ENCODE measurements around the gene CSNK1A1.
"Not testable (repeated sequence)": the region's sequence is repeated elsewhere in the genome, so short reads cannot be mapped to it uniquely, and the experiment has no call there.

Gene CSNK1A1

GRCh38 chr5:149537374-149537975 is 13.8 kb downstream of the CSNK1A1 start:
- Histone ChIP-seq H3K9me2 (replicated peaks; ENCODE audit: low read depth, low read length) (no peaks in the 10 kb centered on the region), H3K9ac (ENCODE audit: low read depth, low read length, poor library complexity, severe bottlenecking) (no peak overlapping the region), H3K79me2 (ENCODE audit: insufficient read depth, low read length) (peaks cover 98% of the 10 kb centered on the region), H3K4me3 (ENCODE audit: low read length, poor library complexity, severe bottlenecking) (no peak overlapping the region), H2AFZ (ENCODE audit: low read length) (no peak overlapping the region), H3F3A (ENCODE audit: low read depth) (no peaks in the 10 kb centered on the region), H3K4me2 (ENCODE audit: low read depth, low read length, poor library complexity, severe bottlenecking) (peak overlapping the region; percentile 6), H4K20me1 (ENCODE audit: insufficient read depth, low read length, poor library complexity, severe bottlenecking) (peaks cover 94% of the 10 kb centered on the region), H3K9me3 (ENCODE audit: insufficient read depth, low read depth, low read length) (no peaks in the 10 kb centered on the region), H3K36me3 (ENCODE audit: insufficient read depth, low read length) (peaks cover 65% of the 10 kb centered on the region), H3K4me1 (ENCODE audit: insufficient read depth, low read length, poor library complexity, severe bottlenecking) (peaks cover 12% of the 10 kb centered on the region), H3K27me3 (ENCODE audit: insufficient read depth, low read length, poor library complexity, severe bottlenecking) (no peaks in the 10 kb centered on the region)
- TF ChIP-seq CTCF (conservative IDR thresholded peaks at IDR 0.05; ENCODE audit: low read length) (no peak), EZH2phosphoT487 (IDR thresholded peaks at IDR 0.05; ENCODE audit: borderline replicate concordance) (no peak)

GRCh38 chr5:149535787-149536186 is 15.5 kb downstream of the CSNK1A1 start:
- not testable (repeated sequence) for H3K9ac ChIP-seq (ENCODE audit: low read depth, low read length, poor library complexity, severe bottlenecking); H2AFZ ChIP-seq (ENCODE audit: low read length); H3F3A ChIP-seq (ENCODE audit: low read depth); H3K9me3 ChIP-seq (ENCODE audit: insufficient read depth, low read depth, low read length); H3K4me1 ChIP-seq (ENCODE audit: insufficient read depth, low read length, poor library complexity, severe bottlenecking); H3K4me3 ChIP-seq (ENCODE audit: low read length, poor library complexity, severe bottlenecking); H3K4me2 ChIP-seq (ENCODE audit: low read depth, low read length, poor library complexity, severe bottlenecking); H3K27me3 ChIP-seq (ENCODE audit: insufficient read depth, low read length, poor library complexity, severe bottlenecking); H3K9me2 ChIP-seq (replicated peaks; ENCODE audit: low read depth, low read length)
- Histone ChIP-seq H4K20me1 (ENCODE audit: insufficient read depth, low read length, poor library complexity, severe bottlenecking) (peaks cover 96% of the 10 kb centered on the region), H3K36me3 (ENCODE audit: insufficient read depth, low read length) (peaks cover 66% of the 10 kb centered on the region), H3K79me2 (ENCODE audit: insufficient read depth, low read length) (peaks cover 99% of the 10 kb centered on the region)

- Histone ChIP-seq H3F3A (ENCODE audit: low read depth) (no peaks in the 10 kb centered on the region), H3K4me3 (ENCODE audit: low read length, poor library complexity, severe bottlenecking) (no peak overlapping the region), H3K79me2 (ENCODE audit: insufficient read depth, low read length) (peaks cover 100% of the 10 kb centered on the region), H3K4me1 (ENCODE audit: insufficient read depth, low read length, poor library complexity, severe bottlenecking) (peaks cover 8% of the 10 kb centered on the region), H3K4me2 (ENCODE audit: low read depth, low read length, poor library complexity, severe bottlenecking) (no peak overlapping the region), H3K9me3 (ENCODE audit: insufficient read depth, low read depth, low read length) (no peaks in the 10 kb centered on the region), H3K9me2 (replicated peaks; ENCODE audit: low read depth, low read length) (no peaks in the 10 kb centered on the region), H3K9ac (ENCODE audit: low read depth, low read length, poor library complexity, severe bottlenecking) (no peak overlapping the region), H3K27me3 (ENCODE audit: insufficient read depth, low read length, poor library complexity, severe bottlenecking) (no peaks in the 10 kb centered on the region), H3K36me3 (ENCODE audit: insufficient read depth, low read length) (peaks cover 60% of the 10 kb centered on the region), H4K20me1 (ENCODE audit: insufficient read depth, low read length, poor library complexity, severe bottlenecking) (peaks cover 100% of the 10 kb centered on the region), H2AFZ (ENCODE audit: low read length) (no peak overlapping the region)
- TF ChIP-seq EZH2phosphoT487 (IDR thresholded peaks at IDR 0.05; ENCODE audit: borderline replicate concordance) (no peak), CTCF (conservative IDR thresholded peaks at IDR 0.05; ENCODE audit: low read length) (no peak)
Observed at GRCh38 chr5:149532413-149532812, 18.8 kb downstream of the CSNK1A1 start.

GRCh38 chr5:149529463-149529862 is 21.8 kb downstream of the CSNK1A1 start:
- Histone ChIP-seq H4K20me1 (ENCODE audit: insufficient read depth, low read length, poor library complexity, severe bottlenecking) (peaks cover 99% of the 10 kb centered on the region), H3K4me2 (ENCODE audit: low read depth, low read length, poor library complexity, severe bottlenecking) (peak overlapping the region; percentile 19), H3K27me3 (ENCODE audit: insufficient read depth, low read length, poor library complexity, severe bottlenecking) (no peaks in the 10 kb centered on the region), H3K4me3 (ENCODE audit: low read length, poor library complexity, severe bottlenecking) (no peak overlapping the region), H3F3A (ENCODE audit: low read depth) (no peaks in the 10 kb centered on the region), H3K9ac (ENCODE audit: low read depth, low read length, poor library complexity, severe bottlenecking) (no peak overlapping the region), H3K9me3 (ENCODE audit: insufficient read depth, low read depth, low read length) (no peaks in the 10 kb centered on the region), H3K9me2 (replicated peaks; ENCODE audit: low read depth, low read length) (no peaks in the 10 kb centered on the region), H3K36me3 (ENCODE audit: insufficient read depth, low read length) (peaks cover 44% of the 10 kb centered on the region; the same call in 1 of the 2 replicates), H3K4me1 (ENCODE audit: insufficient read depth, low read length, poor library complexity, severe bottlenecking) (peaks cover 16% of the 10 kb centered on the region), H3K79me2 (ENCODE audit: insufficient read depth, low read length) (peaks cover 100% of the 10 kb centered on the region), H2AFZ (ENCODE audit: low read length) (no peak overlapping the region)
- TF ChIP-seq EZH2phosphoT487 (IDR thresholded peaks at IDR 0.05; ENCODE audit: borderline replicate concordance) = no peak
- TF ChIP-seq CTCF (conservative IDR thresholded peaks at IDR 0.05; ENCODE audit: low read length) = no peak

All from Loucy (cell line).